H1 (cell line): Measurements from ENCODE around the gene ARMH4. TPM values are rescaled to one million over a fixed set of nuclear protein-coding genes. Genes with fewer than 3 reads are reported as not detected.

ENCODE experiments used
- CTCF ChIA-PET: fragments of 300-600 bp; sonication (Branson Sonifier 250); formaldehyde crosslinking; loops from one replicate; lab custom pipeline; 2021; ENCODE audit not compliant: partially characterized antibody; lab: Charles Lee
- POLR2A ChIA-PET: fragments of 300-600 bp; sonication (Branson Sonifier 250); formaldehyde crosslinking; loops from one replicate; lab custom pipeline; 2021; ENCODE audit warnings: inconsistent platforms; ENCODE audit not compliant: partially characterized antibody; lab: Charles Lee
- DNase-seq, 2 experiments: peaks; one replicate each; pipeline versions ENCODE4 v3.0.0 to v3.0.0-alpha.2; 2010 to 2022; ENCODE audit warnings: low spot score in 2 of 2, low read depth in 1 of 2, mixed read lengths in 1 of 2
- FAIRE-seq: peaks from 2 replicates; lab custom pipeline; 2011; peaks lifted over from hg19 to GRCh38; lab: Jason Lieb, UNC
- H2AFZ ChIP-seq: 2 replicates; pipeline ENCODE4 v1.8.1; 2012; ENCODE audit warnings: low read length, inconsistent platforms
- H2AK5ac ChIP-seq: 2 replicates; pipeline ENCODE4 v1.6.1; 2013; ENCODE audit warnings: low read depth, low read length
- H2BK120ac ChIP-seq: replicated peaks from 2 replicates; pipeline ENCODE3; 2013; ENCODE audit warnings: low read depth, low read length, inconsistent platforms
- H2BK12ac ChIP-seq: 2 replicates; pipeline ENCODE4 v1.6.1; 2013; ENCODE audit warnings: low read depth, low read length
- H2BK15ac ChIP-seq: 2 replicates; pipeline ENCODE4 v1.6.1; 2013; ENCODE audit warnings: low read length
- H2BK20ac ChIP-seq: 2 replicates; pipeline ENCODE4 v1.6.1; 2013; ENCODE audit warnings: low read length
- H2BK5ac ChIP-seq: 2 replicates; pipeline ENCODE4 v1.6.1; 2013; ENCODE audit warnings: low read depth, low read length
- H3K14ac ChIP-seq: 2 replicates; pipeline ENCODE4 v1.6.1; 2013; ENCODE audit warnings: inconsistent platforms; ENCODE audit not compliant: insufficient read length
- H3K18ac ChIP-seq: 2 replicates; pipeline ENCODE4 v1.6.1; 2013; ENCODE audit warnings: low read length; ENCODE audit errors: extremely low read depth
- H3K23ac ChIP-seq: 2 replicates; pipeline ENCODE4 v1.6.1; 2013; ENCODE audit warnings: inconsistent platforms; ENCODE audit not compliant: insufficient read length
- H3K23me2 ChIP-seq: 2 replicates; pipeline ENCODE4 v1.6.1; 2013; ENCODE audit warnings: low read depth, low read length
- H3K27ac ChIP-seq: 2 replicates; pipeline ENCODE4 v1.6.1; 2011; ENCODE audit warnings: low read depth, low read length, inconsistent platforms
- H3K27me3 ChIP-seq, 4 experiments: replicated peaks in 1 of 4; 1 replicate in 1 of 4; 2 replicates in 3 of 4; pipeline versions ENCODE4 v1.6.1 to v1.8.1; 2011 to 2013; ENCODE audit warnings: low read length in 3 of 4, mild to moderate bottlenecking in 3 of 4, inconsistent platforms in 2 of 4, mixed read lengths in 2 of 4, moderate library complexity in 1 of 4; ENCODE audit not compliant: control insufficient read depth in 3 of 4, insufficient read depth in 3 of 4; ENCODE audit errors: extremely low read depth in 1 of 4
- H3K36me3 ChIP-seq, 4 experiments: 2 replicates each; pipeline versions ENCODE4 v1.6.1 to v1.8.1; 2011 to 2013; ENCODE audit warnings: mild to moderate bottlenecking in 4 of 4, low read length in 3 of 4, moderate library complexity in 2 of 4, control low read depth in 1 of 4, inconsistent platforms in 1 of 4; ENCODE audit not compliant: insufficient read depth in 4 of 4, control insufficient read depth in 2 of 4
- H3K4ac ChIP-seq: replicated peaks from 2 replicates; pipeline ENCODE3; 2013; ENCODE audit warnings: low read length, low read depth, mixed read lengths, inconsistent platforms; ENCODE audit not compliant: insufficient read length
- H3K4me1 ChIP-seq, 4 experiments: replicated peaks in 1 of 4; 1 replicate in 1 of 4; 2 replicates in 3 of 4; pipeline versions ENCODE4 v1.6.1 to v1.8.1; 2011 to 2013; ENCODE audit warnings: low read length in 3 of 4, inconsistent platforms in 2 of 4, mixed read lengths in 1 of 4; ENCODE audit not compliant: insufficient read depth in 4 of 4, control insufficient read depth in 3 of 4
- H3K4me2 ChIP-seq, 2 experiments: 2 replicates each; pipeline versions ENCODE4 v1.6.1 to v1.8.1; 2011 to 2013; ENCODE audit warnings: low read depth in 2 of 2, low read length in 2 of 2, control low read depth in 1 of 2, inconsistent platforms in 1 of 2, mild to moderate bottlenecking in 1 of 2; ENCODE audit not compliant: insufficient read depth in 1 of 2
- H3K4me3 ChIP-seq, 4 experiments: fragments of 200-600, 300-600 bp in 1 of 4; sonication (generic), shearing (Covaris generic), sonication (Bioruptor Twin) in 1 of 4; 2 replicates each; pipeline versions ENCODE4 v1.5.1 to v1.8.1; 2011 to 2016; ENCODE audit warnings: low read length in 4 of 4, low read depth in 3 of 4, control low read depth in 2 of 4, inconsistent platforms in 2 of 4, mild to moderate bottlenecking in 2 of 4, mixed read lengths in 1 of 4, moderate library complexity in 1 of 4; ENCODE audit not compliant: insufficient read depth in 2 of 4; ENCODE audit errors: extremely low read depth in 1 of 4
- H3K56ac ChIP-seq: replicated peaks from 2 replicates; pipeline ENCODE3; 2013; ENCODE audit warnings: low read depth, mild to moderate bottlenecking, mixed read lengths, low read length, inconsistent platforms; ENCODE audit not compliant: insufficient read length
- H3K79me1 ChIP-seq: 2 replicates; pipeline ENCODE4 v1.6.1; 2013; ENCODE audit warnings: low read depth, low read length, control low read depth
- H3K79me2 ChIP-seq, 2 experiments: 2 replicates each; pipeline versions ENCODE4 v1.6.1 to v1.8.1; 2012 to 2013; ENCODE audit warnings: low read length in 2 of 2, mild to moderate bottlenecking in 2 of 2, inconsistent platforms in 1 of 2; ENCODE audit not compliant: insufficient read depth in 2 of 2, control insufficient read depth in 1 of 2
- H3K9ac ChIP-seq, 4 experiments: replicated peaks in 1 of 4; 1 replicate in 1 of 4; 2 replicates in 3 of 4; pipeline versions ENCODE4 v1.6.1 to v1.8.1; 2011 to 2013; ENCODE audit warnings: low read depth in 3 of 4, low read length in 3 of 4, control low read depth in 2 of 4, mild to moderate bottlenecking in 2 of 4, moderate library complexity in 2 of 4, inconsistent platforms in 1 of 4; ENCODE audit errors: extremely low read depth in 1 of 4
- H3K9me3 ChIP-seq, 2 experiments: 2 replicates each; pipeline versions ENCODE4 v1.6.1 to v1.8.1; 2012 to 2013; ENCODE audit warnings: mild to moderate bottlenecking in 2 of 2, moderate library complexity in 2 of 2, control low read depth in 1 of 2, inconsistent platforms in 1 of 2, low read depth in 1 of 2, low read length in 1 of 2, mixed read lengths in 1 of 2; ENCODE audit not compliant: insufficient read depth in 2 of 2
- H4K20me1 ChIP-seq, 2 experiments: replicated peaks in 1 of 2; 2 replicates each; pipeline versions ENCODE3 to v1.8.1; 2011 to 2013; ENCODE audit warnings: inconsistent platforms in 2 of 2, low read length in 2 of 2, mild to moderate bottlenecking in 1 of 2; ENCODE audit not compliant: insufficient read depth in 2 of 2, control insufficient read depth in 1 of 2
- H4K5ac ChIP-seq: 2 replicates; pipeline ENCODE4 v1.6.1; 2013; ENCODE audit warnings: low read length, low read depth, mixed read lengths, inconsistent platforms; ENCODE audit not compliant: insufficient read length
- H4K8ac ChIP-seq: 2 replicates; pipeline ENCODE4 v1.8.0; 2013; ENCODE audit warnings: mild to moderate bottlenecking, moderate library complexity, low read length, inconsistent platforms; ENCODE audit not compliant: insufficient read depth; ENCODE audit errors: extremely low read depth
- H4K91ac ChIP-seq: replicated peaks from 2 replicates; pipeline ENCODE3; 2013; ENCODE audit warnings: low read length, mixed read lengths, inconsistent platforms; ENCODE audit not compliant: insufficient read length
- CTBP2 ChIP-seq: IDR thresholded peaks from 2 replicates; pipeline ENCODE4 v1.7.0; 2011; ENCODE audit warnings: borderline replicate concordance, mild to moderate bottlenecking, moderate library complexity, mixed read lengths, low read length; ENCODE audit not compliant: insufficient read depth, insufficient read length
- GTF2F1 ChIP-seq: IDR thresholded peaks from 2 replicates; pipeline ENCODE4 v1.6.1; 2012; ENCODE audit warnings: low read depth, low read length, improper control_type of control experiment, borderline replicate concordance
- HDAC6 ChIP-seq: IDR thresholded peaks from one replicate; pipeline ENCODE4 v1.7.1; 2012; ENCODE audit warnings: low read depth, mild to moderate bottlenecking, inconsistent platforms, low read length, moderate library complexity
- JUND ChIP-seq: IDR thresholded peaks from 2 replicates; pipeline ENCODE4 v1.6.1; 2011; ENCODE audit warnings: mild to moderate bottlenecking, improper control_type of control experiment, low read length
- KDM4A ChIP-seq: IDR thresholded peaks from one replicate; pipeline ENCODE4 v1.7.1; 2012; ENCODE audit warnings: low read depth, mild to moderate bottlenecking, moderate library complexity, low read length, inconsistent platforms; ENCODE audit not compliant: severe bottlenecking
- PHF8 ChIP-seq: fragments of 200-600 bp; sonication (generic); conservative IDR thresholded peaks from 2 replicates; pipeline ENCODE4 v1.7.1; 2012; ENCODE audit warnings: low read depth, mild to moderate bottlenecking, inconsistent platforms, low read length, moderate library complexity
- RBBP5 ChIP-seq: IDR thresholded peaks from 2 replicates; pipeline ENCODE4 v1.7.1; 2012; ENCODE audit warnings: low read depth, mild to moderate bottlenecking, inconsistent platforms, low read length, moderate library complexity, borderline replicate concordance
- TAF1 ChIP-seq: IDR thresholded peaks from 2 replicates; pipeline ENCODE4 v1.6.1; 2011; ENCODE audit warnings: mild to moderate bottlenecking, low read depth, low read length
- TAF7 ChIP-seq: optimal IDR thresholded peaks from 2 replicates; pipeline ENCODE3; 2011; ENCODE audit warnings: low read depth, mild to moderate bottlenecking, inconsistent platforms, low read length, moderate library complexity, borderline replicate concordance
- YY1 ChIP-seq: IDR thresholded peaks from 2 replicates; pipeline ENCODE4 v1.6.1; 2011; ENCODE audit warnings: low read depth, mild to moderate bottlenecking, low read length
- WGBS, 2 experiments: shearing (Covaris generic) in 1 of 2; methylation state at CpG; one replicate each; pipeline versions ENCODE4 v1.1.6 to v1.1.7; 2013 to 2015; ENCODE audit warnings: low lambda C conversion rate in 2 of 2, mixed read lengths in 2 of 2, inconsistent platforms in 1 of 2, low coverage in 1 of 2, missing lambda C conversion rate in 1 of 2; ENCODE audit not compliant: insufficient replicate concordance in 2 of 2, insufficient coverage in 1 of 2, insufficient read length in 1 of 2; ENCODE audit errors: extremely low coverage in 1 of 2, missing lambda C conversion rate in 1 of 2; 5-methylcytosine and 5-hydroxymethylcytosine counted together
- polyA plus RNA-seq, 7 experiments: library from polyadenylated mRNA; depleted of rRNA in 3 of 7; stranded (reverse) in 5 of 7; unstranded in 2 of 7; fragments of >200 nt in 5 of 7; fragments of 200-250 nt in 2 of 7; gene quantifications; 1 replicate in 5 of 7; 2 replicates in 1 of 7; 4 replicates in 1 of 7; pipeline versions ENCODE4 v1.2.1 to v1.2.3, GENCODE V29; 2011 to 2013; ENCODE audit warnings: missing spikeins in 2 of 7, mixed read lengths in 2 of 7
- total RNA-seq: library from RNA; stranded (reverse); fragmentation: NEBNext Ultra II Directional; extraction: Animal tissue kit (Norgen Biotek cat#: 25700); gene quantifications from 2 replicates; pipeline ENCODE4 v1.2.1, GENCODE V29; 2021
- TF ChIP-seq, protein P1 (sequence below): IDR thresholded peaks from 2 replicates; pipeline ENCODE4 v1.6.1; 2011; ENCODE audit warnings: low read length, improper control_type of control experiment

The ARMH4 gene
- total and polyA plus RNA-seq, 2 of the 8 experiments (the other 6 are each of a cell fraction or from before 2014, with no cell fraction given), result 7.1 to 25.4 TPM

- ChIA-PET POLR2A (interaction anchor here (0.7 kb wide), 1 partner anchor 41 kb away, joined by 3 read pairs; no protein-coding TSS in a partner anchor), CTCF (interaction anchor here (0.6 to 3.1 kb wide), 2 partner anchors 31 to 1109 kb away, joined by 3 to 12 read pairs; no protein-coding TSS in a partner anchor)
- FAIRE-seq, result no peak
- no peak overlapping the region for H4K8ac ChIP-seq
- no peaks in the 10 kb centered on the region for H3K9me3 ChIP-seq
- H4K20me1 ChIP-seq, result no peaks in the 10 kb centered on the region
- H3K18ac ChIP-seq, result no peak overlapping the region
- H3K27me3 ChIP-seq, result peaks cover 0 to 1% (median 0%) of the 10 kb centered on the region in 4 experiments; a peak in 1 of 7 replicates
- no peak overlapping the region for H4K5ac ChIP-seq
- no peak overlapping the region for H3K27ac ChIP-seq
- no peaks in the 10 kb centered on the region for H3K4me1 ChIP-seq
- no peak overlapping the region for H2BK12ac ChIP-seq
- H3K23me2 ChIP-seq, result no peaks in the 10 kb centered on the region
- no peak overlapping the region for H3K23ac ChIP-seq
- no peak overlapping the region for H2BK20ac ChIP-seq
- no peak overlapping the region for H3K14ac ChIP-seq
- no peak overlapping the region for H2AFZ ChIP-seq
- H2BK15ac ChIP-seq, result no peak overlapping the region
- no peaks in the 10 kb centered on the region for H3K79me1 ChIP-seq
- H3K4me2 ChIP-seq, result no peak overlapping the region
- no peak overlapping the region for H2AK5ac ChIP-seq
- no peak overlapping the region for H3K4ac ChIP-seq
- no peak overlapping the region for H2BK5ac ChIP-seq
- no peak overlapping the region for H3K56ac ChIP-seq
- WGBS, 2 experiments, result 90% methylated on average over 5 of the region's 5 CpGs; no CpG with 5 or more reads in 1 of the 2 experiments
- H3K36me3 ChIP-seq, result peaks cover 0 to 1% (median 0%) of the 10 kb centered on the region in 4 experiments; a peak in 1 of 8 replicates
- no peak overlapping the region for H3K4me3 ChIP-seq
- no peak overlapping the region for H2BK120ac ChIP-seq
- no peak overlapping the region for H3K9ac ChIP-seq
- H4K91ac ChIP-seq, result no peak overlapping the region
- peaks cover 0 to 18% of the 10 kb centered on the region in 2 experiments; a peak in 3 of 4 replicates for H3K79me2 ChIP-seq
- no peak for DNase-seq
- TF ChIP-seq CTBP2, result no peak
- no peak for TF ChIP-seq HDAC6
- TF ChIP-seq RBBP5, result no peak
- TF ChIP-seq, protein P1, sequence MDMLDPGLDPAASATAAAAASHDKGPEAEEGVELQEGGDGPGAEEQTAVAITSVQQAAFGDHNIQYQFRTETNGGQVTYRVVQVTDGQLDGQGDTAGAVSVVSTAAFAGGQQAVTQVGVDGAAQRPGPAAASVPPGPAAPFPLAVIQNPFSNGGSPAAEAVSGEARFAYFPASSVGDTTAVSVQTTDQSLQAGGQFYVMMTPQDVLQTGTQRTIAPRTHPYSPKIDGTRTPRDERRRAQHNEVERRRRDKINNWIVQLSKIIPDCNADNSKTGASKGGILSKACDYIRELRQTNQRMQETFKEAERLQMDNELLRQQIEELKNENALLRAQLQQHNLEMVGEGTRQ, result no peak
- no peak for TF ChIP-seq JUND
- TF ChIP-seq TAF7, result no peak
- TF ChIP-seq KDM4A, result no peak
- TF ChIP-seq GTF2F1, result no peak
- no peak for TF ChIP-seq PHF8
- no peak for TF ChIP-seq TAF1
- TF ChIP-seq YY1, result no peak
These were observed 46.1 kb upstream of the ARMH4 start for GRCh38 chr14:58198086-58198485.
